T follicular helper cell (primary cell): Measurements from ENCODE around the gene RAD51C.
"Not testable (repeated sequence)": the region's sequence is repeated elsewhere in the genome, so short reads cannot be mapped to it uniquely, and the experiment has no call there.

Source experiments
- DNase-seq: peaks from one replicate; pipeline ENCODE4 v3.0.0-alpha.2; 2020; ENCODE audit warnings: low read depth
- total RNA-seq, 2 experiments: gene quantifications; one replicate each; lab custom pipeline; 2026; lab: John Stamatoyannopoulos, UW

The RAD51C gene
- total RNA-seq = 16.3 to 25.5 reads per million in 2 experiments

GRCh38 chr17:58692239-58693055 lies at the start of gene RAD51C:
TSS of gene RAD51C (plus strand) at chr17:58692602. CDS start at chr17:58692644, 42 bp downstream.
- DNase-seq = peak; percentile 72

DNA sequence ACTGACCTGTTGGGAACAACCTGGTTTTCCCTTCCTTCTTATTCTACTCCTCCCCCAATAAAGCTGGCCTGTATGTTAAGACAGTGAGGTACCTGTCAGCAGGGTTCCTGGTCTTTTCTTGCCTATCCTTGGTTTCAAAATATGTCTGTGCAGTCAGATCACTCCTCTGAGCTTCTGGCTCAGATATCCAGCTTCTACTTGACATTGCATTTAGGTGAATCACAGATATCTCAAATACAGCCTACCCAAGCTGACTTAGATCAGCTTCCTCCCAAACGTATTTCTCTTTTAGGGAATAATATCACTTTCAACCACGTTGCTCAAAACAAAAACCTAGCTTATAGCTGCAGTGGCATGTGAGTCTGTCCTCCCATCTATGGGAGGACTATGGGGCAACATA lies 49.3 kb upstream of the RAD51C start:
- no peak for DNase-seq

GRCh38 chr17:58648236-58648635 lies 44.2 kb upstream of the RAD51C start:
- no peak for DNase-seq

- not testable (repeated sequence) for DNase-seq
Measured at GRCh38 chr17:58657962-58658803, 34.2 kb upstream of the RAD51C start.

DNA sequence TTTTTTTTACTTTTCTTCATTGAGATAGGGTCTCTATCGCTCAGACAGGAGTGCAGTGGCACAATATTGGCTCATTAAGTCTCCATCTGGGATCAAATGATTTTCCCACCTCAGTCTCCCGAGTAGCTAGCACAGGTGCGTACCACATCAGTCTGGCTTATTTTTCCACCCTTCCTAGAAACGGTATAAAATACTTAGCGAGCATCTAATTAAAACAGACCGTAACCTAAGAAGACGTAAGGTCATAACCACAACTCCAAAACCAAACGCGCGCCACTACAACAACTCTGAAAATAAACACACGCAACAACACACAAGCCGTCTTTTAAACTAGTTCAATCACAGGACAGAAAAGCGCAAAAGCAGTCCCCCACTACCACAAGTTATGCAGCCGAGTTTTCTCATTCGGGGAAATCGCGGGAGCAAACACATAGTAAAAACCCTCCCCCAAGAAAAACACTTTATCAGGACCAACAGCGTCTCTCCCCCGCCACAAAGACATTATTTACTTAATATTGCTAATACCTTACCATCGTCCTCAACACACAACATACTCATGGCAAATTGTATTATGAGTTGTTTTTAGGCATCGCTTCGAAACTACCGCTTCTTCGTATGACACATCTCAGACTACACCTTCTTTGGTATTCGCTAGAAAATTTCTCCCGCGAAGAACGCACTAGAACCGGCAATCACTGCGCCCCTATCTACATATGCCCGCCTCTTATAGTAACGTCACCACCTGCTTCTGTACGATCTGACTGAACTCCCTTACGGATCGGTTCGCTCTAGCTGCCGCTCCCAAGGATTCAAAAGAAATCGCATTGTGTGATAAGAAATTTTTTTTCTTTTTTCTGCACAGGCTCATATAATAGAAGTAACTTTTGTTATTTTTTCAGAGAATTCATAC lies 33.3 kb upstream of the RAD51C start:
- peak; percentile 65 for DNase-seq

DNA sequence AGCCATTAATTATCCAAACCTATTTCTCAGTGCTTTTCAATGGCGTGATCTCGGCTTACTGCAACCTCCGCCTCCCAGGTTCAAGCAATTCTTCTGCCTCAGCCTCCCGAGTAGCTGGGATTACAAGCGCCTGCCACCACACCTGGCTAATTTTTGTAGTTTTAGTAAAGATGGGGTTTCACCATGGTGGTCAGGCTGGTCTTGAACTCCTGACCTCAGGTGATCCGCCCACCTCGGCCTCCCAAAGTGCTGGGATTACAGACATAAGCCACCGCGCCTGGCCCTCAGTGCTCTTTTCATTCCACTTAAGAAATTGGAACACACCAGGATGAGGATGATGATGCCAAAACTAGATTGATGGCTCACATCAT lies 32.7 kb upstream of the RAD51C start:
- DNase-seq = not testable (repeated sequence)

DNA sequence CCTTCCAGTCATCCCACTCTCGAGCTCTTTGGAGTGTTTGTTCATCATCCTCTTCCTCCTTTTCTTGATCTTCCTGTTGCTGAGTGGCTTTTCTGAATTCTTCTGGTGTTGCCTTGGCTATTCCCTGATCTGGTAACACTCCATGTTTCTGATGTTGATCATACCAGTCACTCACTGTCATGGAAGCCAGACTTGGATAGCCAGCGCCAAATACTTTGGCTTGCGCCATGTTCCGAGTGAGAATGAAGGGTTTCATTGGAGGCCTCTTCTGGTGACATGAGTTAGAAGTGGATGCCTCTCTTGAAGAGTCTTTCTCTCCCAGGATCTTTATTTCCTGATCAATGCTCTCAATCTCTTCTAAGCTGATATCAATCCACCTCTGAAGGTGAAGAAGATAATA lies 31.8 kb upstream of the RAD51C start:
- DNase-seq = no peak

- no peak for DNase-seq
Measured at GRCh38 chr17:58661499-58661898, 30.9 kb upstream of the RAD51C start.

DNA sequence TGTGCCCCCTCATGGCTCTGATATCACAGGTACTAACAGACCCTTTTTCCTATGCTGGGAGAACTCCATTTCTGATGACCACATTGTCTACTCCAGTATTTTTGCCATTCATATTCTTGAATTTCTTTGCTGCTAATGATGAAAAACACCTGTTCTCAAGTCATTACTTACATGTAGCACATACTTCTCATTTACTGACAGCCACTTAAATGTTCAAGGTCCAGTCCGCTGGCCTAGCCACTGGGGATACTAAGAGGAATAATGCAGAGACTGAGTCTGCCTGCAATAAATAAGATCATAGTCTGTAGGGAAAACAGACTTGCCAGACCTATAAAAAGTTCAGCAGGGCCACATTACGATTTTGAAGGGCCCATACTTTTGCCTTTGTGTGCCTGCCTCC lies 28.1 kb upstream of the RAD51C start:
- DNase-seq = no peak

GRCh38 chr17:58665946-58666857 lies 26.2 kb upstream of the RAD51C start:
- DNase-seq = no peak

- DNase-seq = no peak
Measured at GRCh38 chr17:58666858-58667267, 25.5 kb upstream of the RAD51C start.

DNA sequence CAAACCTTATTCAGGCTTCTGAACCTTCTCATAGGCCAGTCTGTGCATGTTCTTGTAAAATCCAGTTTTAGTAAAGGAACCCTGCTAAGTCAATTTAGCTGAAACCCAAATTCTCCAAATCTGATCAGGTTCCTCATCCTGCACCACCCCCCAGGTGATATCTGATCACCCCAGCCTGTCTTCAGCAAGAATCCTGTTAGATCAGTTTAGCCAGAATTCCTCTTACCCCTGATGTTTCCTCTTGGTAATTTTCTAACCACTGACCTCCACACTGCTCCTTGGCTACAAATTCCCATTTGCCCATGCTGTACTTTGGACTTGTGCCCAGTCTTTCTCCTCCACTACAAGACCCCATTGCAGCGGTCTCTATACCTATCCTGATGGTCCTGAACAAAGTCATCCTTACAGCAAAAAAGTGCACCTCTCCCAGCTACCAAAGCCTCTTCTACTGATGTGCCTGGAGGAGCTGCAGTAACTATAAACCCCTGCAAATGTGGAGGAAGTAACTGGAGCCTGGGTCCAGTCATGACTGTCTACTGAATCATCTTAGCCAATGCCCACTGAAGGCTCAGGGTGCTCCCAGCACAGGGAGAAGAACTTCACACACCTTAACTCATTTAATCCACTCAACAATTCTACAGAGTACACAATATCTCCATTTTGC lies 24.3 kb upstream of the RAD51C start:
- no peak for DNase-seq

GRCh38 chr17:58668598-58668935 lies 23.8 kb upstream of the RAD51C start:
- no peak for DNase-seq

DNA sequence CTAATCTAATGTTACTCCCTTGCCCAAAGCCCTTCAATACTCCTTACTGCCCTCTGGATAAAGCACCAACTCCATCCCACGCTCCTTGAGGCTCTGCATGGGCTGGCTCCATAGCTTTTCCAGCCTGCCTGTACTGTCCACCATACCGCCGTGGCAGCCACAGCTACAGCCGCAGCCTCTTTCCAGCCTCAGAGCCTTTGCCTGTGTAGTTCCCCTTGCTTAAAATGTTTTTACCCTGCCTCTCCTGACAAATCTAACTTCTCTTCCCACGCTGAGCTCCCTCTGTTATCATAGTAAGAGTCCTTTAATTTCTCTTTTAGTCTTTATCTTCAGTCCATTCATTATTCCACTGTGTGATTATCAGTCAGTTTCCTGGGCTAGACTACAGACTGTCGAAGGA lies 22.5 kb upstream of the RAD51C start:
- no peak for DNase-seq

GRCh38 chr17:58671969-58672368 lies 20.4 kb upstream of the RAD51C start:
- DNase-seq = no peak

DNA sequence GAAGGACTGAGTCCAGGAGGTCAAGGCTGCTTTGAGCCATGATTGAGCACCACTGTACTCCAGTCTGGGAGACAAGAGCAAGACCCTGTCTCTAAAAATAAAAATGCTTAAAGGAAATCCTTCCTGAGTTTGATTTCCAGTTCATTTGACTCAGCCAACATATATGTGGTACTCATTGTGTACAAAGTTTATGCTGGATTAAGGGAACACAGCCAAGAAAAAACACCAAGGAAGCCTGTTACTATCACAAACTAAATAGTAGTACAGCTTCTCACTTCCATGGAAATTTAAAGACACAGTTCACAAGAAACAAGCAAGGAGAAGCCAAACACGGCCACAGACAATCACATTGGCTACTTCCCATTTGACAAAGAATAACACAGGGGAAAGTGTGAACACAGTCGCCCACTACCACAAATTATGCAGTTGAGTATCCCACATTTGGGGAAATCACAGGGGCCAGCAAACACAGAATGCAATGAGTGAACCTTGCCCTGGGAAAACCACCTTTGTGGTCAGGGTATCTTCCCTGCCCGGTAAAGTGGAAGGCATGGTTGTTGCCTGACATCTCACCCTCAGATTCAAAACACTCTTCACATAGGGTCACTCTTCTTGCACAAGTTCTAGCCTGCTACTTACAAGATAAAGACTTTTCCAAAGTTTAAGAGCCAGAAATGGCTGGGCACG lies 15.1 kb upstream of the RAD51C start:
- no peak for DNase-seq

GRCh38 chr17:58678287-58678686 lies 14.1 kb upstream of the RAD51C start:
- DNase-seq = not testable (repeated sequence)

DNA sequence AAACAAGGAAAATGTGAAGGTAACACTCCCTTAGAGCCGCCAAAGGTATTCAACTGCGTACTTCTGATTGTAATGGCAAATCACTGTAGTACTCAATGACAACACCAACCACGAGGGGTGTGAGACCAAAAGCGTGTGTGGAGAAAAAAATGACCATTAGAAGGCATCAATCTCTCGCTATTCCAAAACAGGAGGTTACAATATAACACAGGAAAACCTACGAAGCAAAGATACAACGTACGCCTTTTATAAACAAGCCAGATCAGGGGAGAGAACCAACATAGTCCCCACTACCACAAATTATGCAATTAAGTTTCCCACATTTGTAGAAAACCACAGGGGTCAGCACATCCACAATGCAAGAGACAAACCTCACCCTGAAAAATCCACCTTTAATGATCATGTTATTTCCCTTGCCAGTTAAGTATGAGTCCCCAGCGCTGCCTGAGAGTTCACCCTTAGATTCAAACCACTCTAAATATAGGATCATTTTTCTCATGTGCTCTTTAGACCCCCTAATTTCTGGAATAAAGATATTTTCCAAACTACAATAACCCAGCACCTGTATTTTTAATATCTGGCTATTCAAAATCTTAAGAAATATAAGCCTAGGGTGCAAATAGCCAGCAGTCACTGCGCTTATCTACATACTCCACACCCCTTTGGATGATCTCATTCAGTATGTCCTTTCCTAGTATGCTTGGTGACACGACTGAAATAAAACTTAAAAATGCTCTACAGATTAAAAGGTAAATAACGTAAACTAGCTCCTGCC lies 13.0 kb upstream of the RAD51C start:
- DNase-seq = no peak

DNA sequence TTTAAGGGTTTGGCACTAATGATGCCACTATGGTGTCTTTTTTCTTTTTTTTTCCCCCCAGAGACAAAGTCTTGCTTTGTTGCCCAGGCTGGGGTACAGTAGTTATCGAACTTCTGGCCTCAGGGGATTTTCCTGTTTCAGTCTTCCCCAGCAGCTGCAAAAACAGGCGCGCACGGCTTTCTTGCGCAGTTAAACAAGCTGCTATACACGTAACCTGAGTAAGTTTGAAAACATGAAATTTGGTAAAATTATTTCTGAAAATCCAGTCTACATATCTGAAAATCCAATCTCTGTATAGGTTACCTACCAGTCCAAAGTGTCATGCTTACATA lies 12.4 kb upstream of the RAD51C start:
- no peak for DNase-seq
